Gastroesophageal sphincter (tissue), 2 donors: ENCODE data around the gene PELI2.

Experiments used
- EP300 ChIP-seq: sonication (generic); formaldehyde crosslinking; IDR thresholded peaks from one replicate; pipeline ENCODE4 v1.6.1; 2017; ENCODE audit warnings: antibody characterized with exemption, mild to moderate bottlenecking
- POLR2A ChIP-seq, 2 donors: fragments of 450-650 bp; IDR thresholded peaks; one replicate each; pipeline ENCODE4 v1.6.1; 2017; ENCODE audit warnings: antibody characterized with exemption in 2 of 2, mild to moderate bottlenecking in 2 of 2, moderate library complexity in 1 of 2

GRCh38 chr14:56237398-56237797 is 119.2 kb downstream of the PELI2 start:
- TF ChIP-seq POLR2A (IDR thresholded peaks at IDR 0.05) (no peak), EP300 (no peak)
